NCI-H446 treated with DMSO at 0.1 percent for 48 hours (cell line): ENCODE results near the gene MAPK8IP2.

Experiments used
- DNase-seq: peaks from one replicate; lab custom pipeline; 2025; lab: John Stamatoyannopoulos, UW

The MAPK8IP2 gene

DNA sequence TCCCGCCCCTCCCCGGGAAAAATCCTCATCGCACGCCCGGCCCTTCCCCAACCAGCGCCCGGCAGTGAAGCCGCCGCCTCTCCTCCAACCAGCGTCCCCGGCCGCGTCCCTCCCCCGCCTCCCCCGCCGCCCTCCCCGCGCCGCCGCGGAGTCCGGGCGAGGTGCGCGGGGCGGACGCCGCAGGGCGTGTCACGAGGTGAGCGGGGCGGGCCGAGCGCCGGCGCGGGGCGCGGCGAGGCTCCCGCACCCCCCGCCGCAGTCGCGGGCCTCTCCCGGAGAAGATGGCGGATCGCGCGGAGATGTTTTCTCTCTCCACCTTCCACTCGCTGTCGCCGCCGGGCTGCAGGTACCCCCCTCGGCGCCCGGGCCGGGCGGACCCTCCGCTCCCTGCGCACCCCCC is at the start of gene MAPK8IP2:
TSS of gene MAPK8IP2 (plus strand) at position 256 of the 400 bp plus-strand sequence. CDS start at position 282, 26 bp downstream.
- DNase-seq: no peak

DNA sequence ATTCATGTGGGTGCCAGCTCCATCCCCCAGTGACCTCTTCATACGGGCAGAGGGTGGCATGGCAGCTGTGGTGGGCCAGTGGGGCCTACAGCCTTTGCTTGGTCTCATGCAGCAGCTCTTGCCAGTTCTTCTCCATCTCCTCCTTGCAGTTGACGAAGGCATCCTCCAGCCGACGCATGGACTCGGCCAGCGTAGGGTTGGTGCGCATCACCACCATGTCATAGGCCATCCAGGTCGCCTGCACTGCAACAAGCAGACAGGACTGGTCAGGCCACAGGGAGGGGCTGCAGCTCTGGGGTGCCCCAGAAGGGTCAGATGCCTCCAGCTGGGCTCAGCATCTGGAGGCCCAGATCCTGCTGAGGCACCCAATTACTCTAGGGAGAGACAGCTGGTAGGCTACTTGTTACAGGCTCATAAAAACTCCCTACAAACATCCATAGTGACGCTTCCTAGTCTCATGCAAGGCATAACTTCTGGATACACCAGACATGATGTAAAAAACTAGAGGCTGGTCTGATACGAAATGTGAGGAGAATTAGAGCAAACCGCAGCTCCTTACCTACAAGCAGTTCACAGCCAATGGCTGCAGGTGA is 49.3 kb upstream of the MAPK8IP2 start:
- no peak for DNase-seq

DNA sequence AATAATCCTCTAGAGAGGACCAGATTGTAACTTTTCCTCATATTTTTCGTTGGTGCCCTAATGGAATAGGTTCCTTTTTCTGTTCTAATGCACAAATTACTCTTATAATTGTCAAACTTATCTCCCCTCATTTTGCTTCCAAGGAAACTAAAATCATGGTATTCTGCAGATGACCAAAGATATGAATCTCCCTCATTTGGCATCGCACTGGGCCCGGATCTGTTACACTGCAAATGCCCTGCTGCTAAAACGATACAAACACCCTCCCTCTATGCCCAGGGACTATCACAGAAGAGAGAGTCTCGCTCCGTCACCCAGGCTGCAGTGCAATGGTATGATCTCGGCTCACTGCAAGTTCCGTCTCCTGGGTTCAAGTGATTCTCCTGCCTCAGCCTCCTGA is 47.3 kb upstream of the MAPK8IP2 start:
- DNase-seq: no peak

DNA sequence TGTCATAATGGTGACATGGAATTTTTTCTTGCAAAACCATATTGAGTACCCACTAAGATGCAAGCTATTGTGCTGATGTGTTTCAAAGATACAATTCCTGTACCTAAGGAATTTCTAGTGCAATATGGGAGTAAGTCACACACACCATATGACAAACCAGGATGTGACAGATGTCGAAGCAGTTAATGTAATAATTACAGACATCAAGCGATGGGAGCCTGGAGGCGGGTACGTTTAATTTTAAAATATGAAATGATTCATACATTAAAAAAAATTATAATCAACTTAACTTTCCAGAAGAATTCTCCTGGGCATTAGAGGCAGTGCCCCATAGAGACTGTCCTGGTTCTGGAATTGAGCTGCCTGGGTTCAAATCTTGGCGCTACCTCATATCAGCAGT is 43.9 kb upstream of the MAPK8IP2 start:
- DNase-seq: no peak

DNA sequence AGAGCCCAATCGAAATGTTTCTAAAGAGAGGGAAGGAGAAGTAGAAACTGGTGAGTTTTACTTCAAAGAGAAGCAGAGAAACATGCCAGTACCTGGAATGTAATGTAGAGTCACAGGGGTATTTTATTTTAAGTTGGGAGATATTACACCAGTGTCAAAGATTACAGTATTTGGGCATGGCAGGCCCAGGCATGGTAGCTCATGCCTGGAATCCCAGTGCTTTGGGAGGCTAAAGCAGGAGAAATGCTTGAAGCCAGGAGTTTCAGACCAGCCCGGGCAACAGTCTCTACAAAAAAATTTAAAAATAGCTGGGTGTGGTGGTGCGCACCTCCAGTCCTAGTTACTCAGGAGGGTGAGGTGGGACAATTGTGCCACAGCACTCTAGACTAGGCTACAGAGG is 40.6 kb upstream of the MAPK8IP2 start:
- no peak for DNase-seq

DNA sequence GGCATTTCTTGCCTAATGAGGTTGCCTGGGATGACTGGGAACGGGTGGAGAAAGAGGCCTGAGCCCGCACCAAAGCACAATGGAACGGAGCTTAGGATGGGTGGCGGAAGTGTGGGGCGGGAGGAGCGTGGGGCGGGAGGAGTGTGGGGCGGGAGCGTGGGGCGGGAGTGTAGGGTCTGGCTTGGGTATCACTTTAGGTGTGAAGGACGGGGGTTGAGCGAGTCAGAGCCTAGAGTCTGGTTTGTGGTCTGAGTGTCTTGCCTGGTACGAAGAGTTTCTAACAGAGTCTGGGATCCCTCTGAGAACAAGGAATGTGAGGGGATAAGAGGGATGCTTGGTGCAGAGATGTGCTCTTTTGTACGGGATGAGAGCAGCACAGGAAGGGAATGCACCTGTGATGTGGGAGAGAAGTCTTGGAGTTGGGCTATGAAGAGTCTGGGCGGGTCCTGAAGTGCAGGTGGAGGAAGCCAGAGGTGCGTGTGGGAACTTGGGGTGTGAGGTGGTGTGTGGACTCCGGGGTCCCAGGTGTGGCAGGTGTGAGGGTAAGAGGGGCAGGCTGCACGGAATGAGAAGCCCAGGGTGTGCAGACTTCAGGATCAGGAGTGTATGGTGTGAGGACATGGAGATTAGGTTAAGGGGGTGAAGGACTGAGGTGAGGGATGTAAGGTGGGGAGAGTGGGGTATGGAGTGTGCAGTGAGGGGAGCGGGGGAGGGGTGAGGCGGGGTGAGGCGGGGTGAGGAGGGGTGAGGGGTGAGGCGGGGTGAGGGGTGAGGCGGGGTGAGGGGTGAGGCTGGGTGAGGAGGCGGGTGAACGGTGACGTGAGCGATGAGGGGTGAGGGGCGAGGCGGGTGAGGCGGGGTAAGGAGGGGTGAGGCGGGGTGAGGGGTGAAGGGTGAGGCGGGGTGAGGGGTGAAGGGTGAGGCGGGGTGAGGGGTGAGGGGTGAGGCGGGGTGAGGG is 38.9 kb upstream of the MAPK8IP2 start:
- DNase-seq: no peak

DNA sequence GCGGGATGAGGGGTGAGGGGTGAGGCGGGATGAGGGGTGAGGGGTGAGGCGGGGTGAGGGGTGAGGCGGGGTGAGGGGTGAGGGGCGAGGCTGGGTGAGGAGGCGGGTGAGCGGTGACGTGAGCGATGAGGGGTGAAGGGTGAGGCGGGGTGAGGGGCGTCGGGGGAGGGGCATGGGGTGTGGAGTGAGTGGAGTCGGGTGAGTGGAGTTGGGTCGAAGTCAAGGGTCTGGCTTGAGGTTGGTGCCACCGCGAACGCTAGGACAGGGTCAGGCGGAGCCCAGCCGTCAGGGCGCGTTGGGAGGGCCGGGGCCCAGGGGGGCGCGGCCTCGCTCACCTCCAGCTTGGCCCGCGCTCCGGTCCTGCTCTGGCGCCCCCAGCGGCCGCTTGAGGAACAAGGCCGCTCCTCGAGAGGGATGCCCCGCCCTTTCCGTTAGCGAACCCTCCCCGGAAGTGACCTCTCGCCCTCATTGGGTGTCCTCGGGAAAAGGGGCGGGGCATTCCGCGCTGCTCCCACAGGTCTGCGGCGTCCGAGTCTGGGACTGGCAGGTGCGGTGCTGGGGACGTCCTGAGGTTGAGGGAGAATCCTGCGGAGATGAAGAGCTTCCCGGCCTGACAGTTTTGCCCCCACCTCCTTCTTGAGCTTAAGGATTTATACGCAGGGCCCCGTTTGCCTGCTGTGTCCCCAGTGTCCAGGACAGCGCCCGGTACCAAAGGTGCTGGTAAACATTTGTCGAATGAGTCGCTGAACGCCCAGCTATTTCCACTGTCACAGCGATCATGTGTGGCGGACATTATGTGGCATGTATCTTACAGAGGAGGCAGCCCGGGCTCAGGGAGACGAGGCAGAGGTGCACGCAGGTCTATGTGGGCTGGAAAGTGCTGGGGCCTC is 37.8 kb upstream of the MAPK8IP2 start, which contains the start of gene SYCE3:
TSS of gene SYCE3 (minus strand) at position 397 of the 890 bp plus-strand sequence. CDS start 6,514 bp downstream, outside the sequence.
- peak; percentile 66 for DNase-seq

DNA sequence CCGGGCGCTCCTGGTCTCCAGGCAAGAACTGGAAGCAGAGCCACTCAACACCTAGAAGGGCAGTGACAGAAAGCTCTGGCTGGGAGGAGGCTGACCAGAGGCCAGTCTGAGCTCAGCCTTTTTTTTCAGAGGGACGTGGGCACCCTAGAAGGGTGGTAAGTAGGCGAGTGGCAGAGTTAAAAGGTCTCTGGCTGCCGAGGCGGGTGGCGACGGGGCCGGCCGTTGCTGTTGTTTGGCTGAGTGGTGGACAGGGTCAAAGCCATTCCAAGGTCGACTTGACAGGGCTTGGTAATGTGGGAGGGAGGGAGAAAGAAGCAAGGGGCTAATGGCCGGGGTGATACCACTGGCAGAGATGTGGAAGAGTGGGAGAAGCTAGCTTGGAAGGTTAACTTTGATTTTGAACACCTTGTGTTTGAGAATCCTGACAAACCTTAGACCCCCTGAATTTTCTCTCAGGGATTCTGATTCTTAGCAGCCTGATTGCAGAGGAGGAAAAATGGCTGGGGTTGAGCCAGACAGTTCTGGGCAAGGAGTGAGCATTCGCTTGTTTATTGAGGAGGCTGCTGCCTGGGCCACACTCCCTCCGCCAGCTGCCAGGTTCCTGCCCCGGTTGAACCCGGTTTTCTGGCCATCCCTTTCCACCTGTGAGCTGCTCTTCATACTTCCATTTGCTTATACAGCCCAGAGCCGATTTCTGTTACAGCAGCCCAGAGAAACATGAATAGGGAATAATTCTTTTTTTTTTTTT is 37.0 kb upstream of the MAPK8IP2 start:
- DNase-seq: no peak

DNA sequence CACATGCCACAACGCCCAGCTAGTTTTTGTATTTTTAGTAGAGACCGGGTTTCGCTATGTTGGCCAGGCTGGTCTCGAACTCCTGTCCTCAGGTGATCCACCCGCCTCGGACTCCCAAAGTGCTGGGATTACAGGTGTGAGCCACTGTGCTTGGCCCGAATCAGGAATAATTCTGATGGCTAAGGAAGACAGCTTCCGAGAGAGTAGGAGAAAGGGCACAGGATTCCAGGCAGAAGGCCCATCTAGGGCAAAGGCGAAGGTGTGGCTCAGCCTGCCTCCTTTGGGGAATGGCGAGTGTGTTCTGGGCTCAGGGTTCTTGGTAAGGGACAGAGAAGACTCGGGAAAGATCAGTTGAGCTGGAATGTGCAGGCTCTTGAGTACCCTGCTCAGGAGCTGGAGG is 36.3 kb upstream of the MAPK8IP2 start:
- DNase-seq: no peak

DNA sequence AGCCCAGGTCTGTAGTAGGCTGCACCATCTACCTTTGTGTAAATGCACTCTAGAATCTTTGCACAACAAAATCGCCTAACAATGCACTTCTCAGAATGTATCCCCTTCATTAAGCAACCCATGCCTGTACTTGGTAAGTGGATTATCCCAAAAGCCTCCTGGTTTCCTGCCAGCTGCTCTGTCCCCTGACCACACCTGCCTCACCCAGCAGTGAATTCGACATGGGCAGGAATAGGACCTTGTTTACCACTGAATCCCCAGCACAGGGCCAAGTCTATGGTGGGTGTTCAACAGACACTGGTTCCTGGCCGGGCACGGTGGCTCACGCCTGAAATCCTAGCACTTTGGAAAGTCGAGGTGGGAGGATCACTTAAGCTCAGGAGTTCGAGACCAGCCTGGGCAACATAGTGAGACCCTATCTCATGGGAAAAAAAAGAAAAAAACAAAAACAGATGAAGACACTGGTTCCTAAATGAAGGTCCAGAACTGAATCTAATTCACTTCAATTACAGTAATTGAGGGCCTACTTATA is 32.8 kb upstream of the MAPK8IP2 start:
- no peak for DNase-seq

DNA sequence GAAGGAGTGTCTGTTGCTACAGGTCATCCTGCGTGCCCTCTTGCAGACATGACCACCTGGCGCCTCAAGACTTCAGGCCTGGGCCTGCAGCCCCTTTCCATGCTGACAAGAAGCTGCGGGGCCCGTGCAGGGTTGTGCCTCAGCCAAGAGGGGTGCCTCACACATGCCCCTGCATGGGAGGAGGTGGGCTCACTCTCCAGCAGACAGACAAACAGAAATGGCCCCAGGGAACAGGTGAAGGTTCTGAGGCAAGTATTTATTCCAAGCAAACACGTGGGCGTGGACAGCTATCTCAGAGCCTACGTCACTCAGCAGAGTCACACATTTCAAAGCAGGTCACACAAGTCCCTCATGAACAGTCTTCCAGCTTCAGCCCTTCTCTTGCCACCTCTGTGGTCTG is 32.0 kb upstream of the MAPK8IP2 start:
- no peak for DNase-seq

DNA sequence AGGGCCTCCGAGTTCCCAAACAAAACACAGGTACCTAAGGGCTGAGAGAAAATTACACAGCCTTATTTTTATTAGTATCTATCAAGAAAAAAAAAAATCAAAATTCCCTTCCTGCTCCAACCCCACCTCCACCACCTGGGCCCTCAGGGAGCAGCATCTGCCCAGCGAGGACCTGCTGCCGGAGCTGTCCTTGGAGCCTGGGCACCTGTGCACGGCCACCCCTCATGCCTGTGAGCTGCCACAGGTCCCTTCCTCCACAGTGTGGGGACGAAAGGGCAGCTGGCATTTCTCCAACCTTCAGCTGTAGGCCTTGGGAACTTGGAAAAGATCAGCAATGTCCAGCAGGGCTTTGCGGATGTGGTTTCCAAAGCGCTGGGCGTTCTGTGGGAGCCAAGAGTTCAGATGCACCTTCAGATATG is 31.5 kb upstream of the MAPK8IP2 start:
- no peak for DNase-seq

DNA sequence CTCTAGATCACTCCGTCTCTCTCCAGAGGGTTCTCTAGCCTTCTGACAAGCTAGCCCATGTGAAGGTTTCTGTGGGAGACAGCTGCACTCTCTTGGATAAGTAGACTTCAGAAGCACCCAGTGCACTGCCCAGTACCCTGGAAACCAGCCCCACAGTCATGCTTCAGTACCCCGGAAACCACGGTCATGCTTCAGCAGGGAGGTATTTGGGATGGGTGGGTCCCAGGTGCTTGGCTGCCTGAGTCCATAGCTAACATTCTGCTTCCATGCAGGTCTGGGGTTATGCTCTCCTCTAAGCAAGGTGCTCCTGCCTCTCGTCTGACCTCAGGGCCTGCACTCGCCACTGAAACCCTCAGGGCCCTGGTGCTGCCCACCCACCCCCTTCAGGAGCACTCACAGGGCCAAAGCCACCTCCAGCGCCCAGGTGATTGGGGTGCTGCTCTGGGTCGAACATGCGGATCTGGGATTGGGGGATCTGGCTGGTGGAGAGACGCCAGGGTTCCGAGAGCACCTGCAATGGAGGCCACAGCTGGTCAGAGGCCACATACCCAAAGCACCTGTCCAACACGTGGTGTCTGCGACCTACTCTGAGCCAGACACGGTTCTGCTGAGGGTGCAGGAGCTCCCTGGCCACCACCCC is 30.6 kb upstream of the MAPK8IP2 start:
- DNase-seq: no peak

DNA sequence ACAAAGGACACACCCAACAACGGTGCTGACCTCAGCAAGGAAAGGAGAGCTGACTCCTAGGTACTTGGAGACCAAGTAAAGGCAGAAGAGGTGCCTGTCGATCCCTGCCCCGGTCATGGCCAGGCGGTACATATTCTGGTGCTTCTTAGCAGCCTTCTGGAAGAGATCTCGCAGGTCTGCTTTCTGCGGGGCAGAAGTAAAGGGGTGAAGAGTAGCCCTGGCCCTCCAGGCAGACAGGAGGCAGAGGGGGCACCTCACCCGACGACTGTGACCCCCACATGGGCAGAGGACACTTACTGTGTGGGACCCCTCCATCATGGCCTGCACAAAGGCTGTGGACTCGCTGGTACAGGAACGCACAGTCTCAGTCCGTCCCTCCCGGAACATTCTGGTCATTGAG is 29.7 kb upstream of the MAPK8IP2 start:
- no peak for DNase-seq

DNA sequence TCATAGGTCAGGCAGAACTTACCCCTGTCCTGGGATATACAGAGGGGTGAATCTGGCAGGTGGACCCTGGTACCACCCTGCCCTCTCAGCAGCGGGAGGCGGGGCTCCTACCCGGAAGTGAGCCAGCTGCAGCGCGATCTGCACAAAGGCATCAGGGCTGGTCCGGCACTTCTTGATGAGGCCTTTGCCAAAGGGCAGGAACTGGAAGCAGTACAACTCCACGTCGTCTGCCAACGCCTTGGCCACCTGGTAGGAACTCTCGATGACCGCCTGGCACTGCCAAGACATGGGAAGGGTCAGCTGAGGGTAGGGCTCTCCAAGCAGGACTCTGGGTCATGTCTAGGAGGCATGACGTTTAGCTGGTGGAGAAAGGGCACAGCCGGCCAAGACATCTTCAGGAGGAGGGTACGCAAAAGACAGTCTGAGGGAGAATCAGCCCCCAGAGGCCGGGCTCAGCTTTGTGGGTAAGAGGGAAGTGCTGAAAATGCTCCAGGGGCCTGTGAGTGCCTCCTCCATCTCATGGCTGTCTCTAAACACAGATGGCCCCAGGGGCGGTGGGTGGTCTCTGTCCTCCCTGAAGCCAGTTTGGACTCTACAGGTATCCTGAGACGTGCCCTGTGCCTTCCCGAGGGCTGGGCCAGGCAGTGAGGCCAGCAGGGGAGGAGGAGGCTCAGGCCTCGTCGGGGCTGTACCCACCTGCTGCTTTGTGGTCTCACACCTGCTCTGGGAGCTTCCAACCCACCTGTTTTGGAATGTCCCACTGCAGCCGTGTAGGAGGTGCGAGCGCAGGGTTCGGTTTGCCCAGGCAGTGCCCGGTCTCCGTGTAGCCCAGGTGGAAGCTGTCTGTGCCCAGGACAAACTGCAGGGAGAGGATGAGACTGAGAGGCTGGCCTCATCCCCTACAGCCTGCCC is 29.1 kb upstream of the MAPK8IP2 start:
- no peak for DNase-seq

DNA sequence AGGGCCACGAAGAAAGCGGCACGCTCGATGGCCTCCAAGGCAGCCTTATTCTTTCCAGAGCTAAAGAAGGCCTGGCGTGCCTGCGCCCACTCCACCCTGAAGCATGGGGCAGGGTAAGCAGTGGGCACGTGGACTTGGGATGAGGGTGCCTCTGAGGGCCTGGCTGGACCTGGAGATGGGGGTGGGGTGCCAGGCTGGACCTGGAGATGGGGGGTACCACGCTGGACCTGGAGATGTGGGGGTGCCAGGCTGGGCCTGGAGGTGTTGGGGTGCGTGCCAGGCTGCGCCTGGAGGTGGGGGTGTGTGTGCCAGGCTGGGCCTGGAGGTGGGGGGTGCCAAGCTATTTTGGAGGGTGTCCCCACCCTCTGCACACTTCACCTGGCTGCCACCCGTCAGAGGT is 27.6 kb upstream of the MAPK8IP2 start:
- no peak for DNase-seq

DNA sequence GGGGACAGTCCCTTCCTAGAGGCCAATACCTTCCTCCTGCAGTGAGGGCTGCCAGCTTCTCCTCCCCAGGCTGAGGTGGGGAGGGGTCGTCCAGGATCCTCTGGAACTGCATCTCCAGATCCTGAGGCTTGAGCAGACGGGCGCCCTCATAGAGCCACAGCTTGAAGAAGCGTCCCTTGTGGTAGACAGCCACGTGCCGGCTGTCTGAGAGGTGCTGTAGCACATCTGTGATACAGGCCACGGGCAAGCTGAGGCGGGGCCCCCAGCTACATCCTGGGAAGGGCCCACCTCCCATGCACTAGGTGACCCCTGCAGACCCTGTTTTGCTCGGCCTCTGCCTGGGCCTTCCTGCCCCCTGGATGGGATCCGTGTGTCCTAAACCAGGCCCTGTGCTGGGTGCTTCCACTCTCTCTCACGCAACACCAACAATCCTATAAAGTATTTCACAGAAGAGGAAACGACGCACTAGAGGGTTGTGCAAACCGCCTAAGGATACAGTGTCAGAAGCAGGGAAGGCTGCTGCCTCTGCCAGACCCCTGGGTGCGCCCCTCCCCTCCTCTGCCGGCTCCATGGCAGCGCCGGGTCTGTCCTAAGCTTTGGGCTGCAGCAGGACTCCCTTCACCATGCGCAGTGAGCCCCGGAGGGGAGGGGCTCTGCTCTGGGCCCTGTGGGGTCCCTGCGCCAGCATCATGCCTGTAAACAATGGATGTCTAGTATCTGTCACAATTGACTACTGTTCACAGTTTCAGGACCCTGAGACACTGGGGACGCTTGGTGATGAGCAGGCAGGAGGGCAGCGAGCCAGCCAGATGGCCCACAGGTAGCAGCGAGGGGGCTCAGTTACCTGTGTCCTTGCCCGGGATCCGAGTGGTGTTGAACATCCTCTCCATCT is 26.9 kb upstream of the MAPK8IP2 start:
- DNase-seq: no peak

DNA sequence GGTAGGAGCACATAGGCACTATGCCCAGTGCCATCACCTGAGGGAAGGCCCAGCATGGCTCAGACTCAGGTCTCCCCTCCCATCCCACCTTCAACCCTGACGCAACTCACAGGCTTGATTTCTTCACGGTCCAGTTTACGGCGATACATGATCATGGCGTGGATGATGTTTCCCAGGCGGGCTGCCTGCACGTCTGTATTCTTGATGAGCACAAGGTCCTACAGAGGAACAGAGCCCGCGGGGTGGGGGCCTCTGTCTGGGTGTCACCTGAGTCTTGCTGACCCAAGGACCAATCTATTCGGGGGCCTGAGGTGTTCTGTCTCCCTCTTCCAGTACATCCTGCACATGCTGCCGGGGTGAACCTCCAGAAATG is 26.2 kb upstream of the MAPK8IP2 start:
- DNase-seq: no peak
